HG03575 (cell line): Measurements from ENCODE around the gene RPL35A.

ENCODE experiments used
- ATAC-seq: cut with Tn5 transposase; IDR thresholded peaks from one replicate; pipeline ENCODE4 v1.9.1; 2021; ENCODE audit not compliant: unreplicated experiment, insufficient number of reproducible peaks, low FRiP score; ENCODE audit errors: extremely low read depth

RPL35A gene

DNA sequence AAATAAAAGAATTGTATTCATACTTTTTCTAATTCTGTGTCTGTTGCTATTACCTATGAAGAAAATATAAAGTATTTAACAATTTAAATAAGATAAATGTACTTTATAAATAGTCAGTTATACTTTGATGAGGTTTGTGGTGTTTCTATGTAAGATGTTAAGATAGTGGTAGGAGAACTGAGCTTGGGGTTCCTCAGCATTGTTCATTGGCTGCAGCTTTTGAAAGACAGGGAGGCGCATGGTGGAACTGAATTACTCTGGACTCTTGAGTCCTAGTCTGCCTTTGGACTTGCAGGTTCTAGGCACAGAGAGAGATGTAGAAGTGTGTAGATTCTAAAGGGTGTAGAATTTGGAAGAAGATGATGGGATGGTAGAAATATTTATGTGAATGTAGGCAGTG lies 33.1 kb downstream of the RPL35A start:
- no peak for ATAC-seq

DNA sequence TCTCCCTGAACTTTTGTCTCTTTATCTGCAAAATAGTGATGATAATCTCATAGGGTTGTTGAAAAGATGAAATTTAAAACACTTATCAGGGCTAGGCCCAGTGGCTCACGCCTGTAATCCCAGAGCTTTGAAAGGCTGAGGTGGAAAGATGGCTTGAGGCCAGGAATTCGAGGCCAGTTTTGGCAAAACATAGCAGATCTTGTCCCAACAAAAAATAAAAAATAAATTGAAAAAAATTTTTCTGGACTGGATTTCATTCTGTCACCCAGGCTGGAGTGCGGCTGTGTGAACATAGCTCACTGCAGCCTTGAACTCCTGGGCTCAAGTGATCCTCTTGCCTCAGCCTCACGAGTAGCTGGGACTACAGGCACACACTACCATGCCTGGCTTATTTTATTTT lies 39.7 kb downstream of the RPL35A start:
- no peak for ATAC-seq

DNA sequence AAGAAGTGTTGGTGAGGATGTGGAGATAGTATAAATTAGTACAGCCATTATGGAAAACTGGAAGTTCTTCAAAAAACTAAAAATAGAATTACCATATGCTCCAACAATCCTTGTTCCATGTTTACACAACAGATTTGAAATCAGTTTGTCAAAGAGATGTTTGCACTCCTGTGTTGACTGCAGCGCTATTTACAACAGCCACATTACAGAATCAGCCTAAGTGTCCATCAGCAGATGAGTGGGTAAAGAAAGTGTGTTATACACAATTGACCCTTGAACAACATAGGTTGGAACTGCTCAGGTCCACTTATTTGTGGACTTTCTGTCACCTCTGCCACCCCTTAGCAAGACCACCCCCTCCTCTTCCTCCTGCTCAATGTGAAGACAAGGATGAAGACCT lies 44.7 kb downstream of the RPL35A start:
- ATAC-seq, result no peak

DNA sequence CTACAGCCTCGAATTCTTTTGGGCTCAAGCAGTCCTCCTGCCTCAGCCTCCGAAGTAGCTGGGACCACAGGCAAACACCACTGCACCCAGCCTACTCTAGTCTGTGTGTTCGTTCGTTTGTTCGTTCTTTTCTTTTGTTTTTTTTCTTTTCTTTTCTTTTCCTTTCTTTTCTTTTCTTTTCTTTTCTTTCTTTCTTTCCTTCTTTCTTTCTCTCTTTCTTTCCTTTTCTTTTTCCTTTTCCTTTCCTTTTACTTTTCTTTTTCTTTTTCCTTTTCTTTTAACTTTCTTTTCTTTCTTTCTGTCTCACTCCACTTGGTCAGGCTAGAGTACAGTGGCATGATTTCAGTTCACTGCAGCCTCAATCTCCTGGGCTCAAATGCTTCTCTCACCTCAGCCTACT lies 46.9 kb downstream of the RPL35A start:
- no peak for ATAC-seq

GRCh38 chr3:197997936-197998335 lies 47.9 kb downstream of the RPL35A start:
- no peak for ATAC-seq
